PFSK-1 (cell line): Measurements from ENCODE around the gene HMCN2.

Experiments used
- FOXP2 ChIP-seq: optimal IDR thresholded peaks from 2 replicates; pipeline ENCODE3; 2011; ENCODE audit warnings: borderline replicate concordance, control low read depth, inconsistent platforms; ENCODE audit not compliant: insufficient read depth; ENCODE audit errors: extremely low read length, extremely low read depth
- POLR2AphosphoS5 ChIP-seq: IDR thresholded peaks from 2 replicates; pipeline ENCODE4 v1.6.1; 2012; ENCODE audit warnings: low read depth, mild to moderate bottlenecking, control low read depth, low read length, moderate library complexity
- SIN3A ChIP-seq: IDR thresholded peaks from 2 replicates; pipeline ENCODE4 v1.6.1; 2012; ENCODE audit warnings: mild to moderate bottlenecking, low read length, moderate library complexity, borderline replicate concordance; ENCODE audit not compliant: insufficient read depth
- TAF1 ChIP-seq: IDR thresholded peaks from 2 replicates; pipeline ENCODE4 v1.6.1; 2012; ENCODE audit warnings: low read length, control low read depth, borderline replicate concordance; ENCODE audit not compliant: insufficient read depth
- TF ChIP-seq, protein P1 (sequence below), 2 experiments: IDR thresholded peaks; 2 replicates each; pipeline versions ENCODE4 v1.6.1 to v1.8.0; 2011 to 2012; ENCODE audit warnings: low read depth in 2 of 2, low read length in 2 of 2, control low read depth in 1 of 2, inconsistent platforms in 1 of 2, mild to moderate bottlenecking in 1 of 2, moderate library complexity in 1 of 2; ENCODE audit not compliant: insufficient read depth in 1 of 2

GRCh38 chr9:130430232-130430631, 164.7 kb downstream of the HMCN2 start:
- TF ChIP-seq, protein P1, sequence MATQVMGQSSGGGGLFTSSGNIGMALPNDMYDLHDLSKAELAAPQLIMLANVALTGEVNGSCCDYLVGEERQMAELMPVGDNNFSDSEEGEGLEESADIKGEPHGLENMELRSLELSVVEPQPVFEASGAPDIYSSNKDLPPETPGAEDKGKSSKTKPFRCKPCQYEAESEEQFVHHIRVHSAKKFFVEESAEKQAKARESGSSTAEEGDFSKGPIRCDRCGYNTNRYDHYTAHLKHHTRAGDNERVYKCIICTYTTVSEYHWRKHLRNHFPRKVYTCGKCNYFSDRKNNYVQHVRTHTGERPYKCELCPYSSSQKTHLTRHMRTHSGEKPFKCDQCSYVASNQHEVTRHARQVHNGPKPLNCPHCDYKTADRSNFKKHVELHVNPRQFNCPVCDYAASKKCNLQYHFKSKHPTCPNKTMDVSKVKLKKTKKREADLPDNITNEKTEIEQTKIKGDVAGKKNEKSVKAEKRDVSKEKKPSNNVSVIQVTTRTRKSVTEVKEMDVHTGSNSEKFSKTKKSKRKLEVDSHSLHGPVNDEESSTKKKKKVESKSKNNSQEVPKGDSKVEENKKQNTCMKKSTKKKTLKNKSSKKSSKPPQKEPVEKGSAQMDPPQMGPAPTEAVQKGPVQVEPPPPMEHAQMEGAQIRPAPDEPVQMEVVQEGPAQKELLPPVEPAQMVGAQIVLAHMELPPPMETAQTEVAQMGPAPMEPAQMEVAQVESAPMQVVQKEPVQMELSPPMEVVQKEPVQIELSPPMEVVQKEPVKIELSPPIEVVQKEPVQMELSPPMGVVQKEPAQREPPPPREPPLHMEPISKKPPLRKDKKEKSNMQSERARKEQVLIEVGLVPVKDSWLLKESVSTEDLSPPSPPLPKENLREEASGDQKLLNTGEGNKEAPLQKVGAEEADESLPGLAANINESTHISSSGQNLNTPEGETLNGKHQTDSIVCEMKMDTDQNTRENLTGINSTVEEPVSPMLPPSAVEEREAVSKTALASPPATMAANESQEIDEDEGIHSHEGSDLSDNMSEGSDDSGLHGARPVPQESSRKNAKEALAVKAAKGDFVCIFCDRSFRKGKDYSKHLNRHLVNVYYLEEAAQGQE (IDR thresholded peaks at IDR 0.05; ENCODE audit: insufficient read depth in 1 of 2, low read depth in 2 of 2, low read length in 2 of 2) = no peak
- TF ChIP-seq FOXP2 = no peak
- no peak for TF ChIP-seq TAF1
- no peak for TF ChIP-seq POLR2AphosphoS5
- no peak for TF ChIP-seq SIN3A
